Raji (cell line): ENCODE measurements around the gene NTRK3.

Experiments
- POLR2A ChIP-seq: IDR thresholded peaks from 2 replicates; pipeline ENCODE4 v1.6.1; 2011; ENCODE audit warnings: low read depth, low read length, control low read depth; ENCODE audit not compliant: insufficient read depth

NTRK3 gene

GRCh38 chr15:87846746-87847145 is 409.8 kb downstream of the NTRK3 start:
- TF ChIP-seq POLR2A: no peak

GRCh38 chr15:87843312-87843711 is 413.2 kb downstream of the NTRK3 start:
- TF ChIP-seq POLR2A: no peak

- TF ChIP-seq POLR2A: no peak
These were observed 415.0 kb downstream of the NTRK3 start for GRCh38 chr15:87841426-87841998.

- no peak for TF ChIP-seq POLR2A
These were observed 427.0 kb downstream of the NTRK3 start for GRCh38 chr15:87829332-87830050.

- no peak for TF ChIP-seq POLR2A
These were observed 427.9 kb downstream of the NTRK3 start for GRCh38 chr15:87828608-87829007.

GRCh38 chr15:87827131-87827530 is 429.4 kb downstream of the NTRK3 start:
- no peak for TF ChIP-seq POLR2A

- no peak for TF ChIP-seq POLR2A
These were observed 430.3 kb downstream of the NTRK3 start for GRCh38 chr15:87826119-87826747.

GRCh38 chr15:87818756-87819155 is 437.8 kb downstream of the NTRK3 start:
- TF ChIP-seq POLR2A: no peak

GRCh38 chr15:87817553-87817952 is 439.0 kb downstream of the NTRK3 start:
- TF ChIP-seq POLR2A: no peak

- no peak for TF ChIP-seq POLR2A
These were observed 439.7 kb downstream of the NTRK3 start for GRCh38 chr15:87816811-87817210.

- TF ChIP-seq POLR2A: no peak
These were observed 440.5 kb downstream of the NTRK3 start for GRCh38 chr15:87816016-87816415.
